IMR-90 (cell line): ENCODE measurements around the gene ZNF775. TPM values are rescaled to one million over a fixed set of nuclear protein-coding genes. Genes with fewer than 3 reads are reported as not detected.
A peak's percentile ranks its signal among the peaks of the same experiment; 100 is the strongest.

Experiments
- ATAC-seq: fragments of 200-7000 bp; cut with Tn5 transposase; 2 replicates; pipeline ENCODE4 v1.9.1; 2020; ENCODE audit warnings: low read depth, mild to moderate bottlenecking, moderate library complexity
- BruUV-seq: library from RNA; stranded (reverse); fragments of 400-500 nt; replicated peaks from 2 replicates; lab custom pipeline; 2021; lab: Mats Ljungman, UMichigan
- CTCF ChIA-PET: fragments of 300-600 bp; formaldehyde crosslinking; extraction: SDS; loops from one replicate; lab custom pipeline; 2021; ENCODE audit warnings: antibody characterized with exemption; lab: Yijun Ruan, JAX
- POLR2A ChIA-PET: fragments of 300-600 bp; sonication (Branson Sonifier 250); formaldehyde crosslinking; loops from one replicate; lab custom pipeline; 2022; ENCODE audit warnings: antibody characterized with exemption; ENCODE audit not compliant: unreplicated experiment; lab: Charles Lee
- DNase-seq: peaks from one replicate; pipeline ENCODE4 v3.0.0; 2013
- H2AFZ ChIP-seq: replicated peaks from 2 replicates; pipeline ENCODE3; 2013; ENCODE audit warnings: low read length, mild to moderate bottlenecking; ENCODE audit not compliant: poor library complexity
- H2AK5ac ChIP-seq: 2 replicates; pipeline ENCODE4 v1.6.1; 2013; ENCODE audit warnings: low read depth, low read length, inconsistent platforms
- H2AK9ac ChIP-seq: replicated peaks from 2 replicates; pipeline ENCODE3; 2013; ENCODE audit warnings: mild to moderate bottlenecking, low read depth, low read length, moderate library complexity; ENCODE audit not compliant: poor library complexity
- H2BK120ac ChIP-seq: 2 replicates; pipeline ENCODE4 v1.6.1; 2013; ENCODE audit warnings: low read depth, low read length, inconsistent platforms
- H2BK15ac ChIP-seq: 3 replicates; pipeline ENCODE4 v1.6.1; 2013; ENCODE audit warnings: low read depth, low read length, inconsistent platforms
- H2BK20ac ChIP-seq: 2 replicates; pipeline ENCODE4 v1.6.1; 2013; ENCODE audit warnings: low read depth, mild to moderate bottlenecking, inconsistent platforms, low read length, moderate library complexity
- H2BK5ac ChIP-seq: 2 replicates; pipeline ENCODE4 v1.6.1; 2013; ENCODE audit warnings: mild to moderate bottlenecking, low read depth, low read length, inconsistent platforms; ENCODE audit not compliant: poor library complexity, severe bottlenecking
- H3K14ac ChIP-seq: replicated peaks from 2 replicates; pipeline ENCODE4 v1.6.1; 2013; ENCODE audit warnings: low read depth, low read length, inconsistent platforms
- H3K18ac ChIP-seq: 2 replicates; pipeline ENCODE4 v1.6.1; 2013; ENCODE audit warnings: low read depth, low read length, control low read depth
- H3K23ac ChIP-seq: 2 replicates; pipeline ENCODE4 v1.6.1; 2013; ENCODE audit warnings: low read depth, low read length, inconsistent platforms
- H3K27ac ChIP-seq: 2 replicates; pipeline ENCODE4 v1.5.1; 2013; ENCODE audit warnings: mild to moderate bottlenecking, control low read depth, low read length; ENCODE audit not compliant: insufficient read depth
- H3K27me3 ChIP-seq: 2 replicates; pipeline ENCODE4 v1.6.1; 2013; ENCODE audit warnings: low read length; ENCODE audit not compliant: control insufficient read depth, insufficient read depth
- H3K36me3 ChIP-seq: 2 replicates; pipeline ENCODE4 v1.6.1; 2013; ENCODE audit warnings: low read length, mixed read lengths; ENCODE audit not compliant: control insufficient read depth, insufficient read depth
- H3K4ac ChIP-seq: 2 replicates; pipeline ENCODE4 v1.6.1; 2013; ENCODE audit warnings: low read depth, low read length, inconsistent platforms
- H3K4me1 ChIP-seq: 2 replicates; pipeline ENCODE4 v1.6.1; 2013; ENCODE audit warnings: low read length, mixed read lengths; ENCODE audit not compliant: control insufficient read depth, insufficient read depth
- H3K4me2 ChIP-seq: 2 replicates; pipeline ENCODE4 v1.6.1; 2013; ENCODE audit warnings: low read depth, mild to moderate bottlenecking, control low read depth, low read length, moderate library complexity
- H3K4me3 ChIP-seq: 2 replicates; pipeline ENCODE4 v1.5.1; 2013; ENCODE audit warnings: low read depth, mild to moderate bottlenecking, control low read depth, low read length, moderate library complexity; ENCODE audit not compliant: insufficient read depth
- H3K56ac ChIP-seq: 2 replicates; pipeline ENCODE4 v1.6.1; 2013; ENCODE audit warnings: low read length, inconsistent platforms; ENCODE audit not compliant: insufficient read depth; ENCODE audit errors: extremely low read depth
- H3K79me1 ChIP-seq, 2 experiments: 2 replicates each; pipeline ENCODE4 v1.6.1; 2013; ENCODE audit warnings: low read length in 2 of 2, inconsistent platforms in 1 of 2, low read depth in 1 of 2
- H3K9ac ChIP-seq: 2 replicates; pipeline ENCODE4 v1.6.1; 2013; ENCODE audit warnings: low read depth, low read length, control low read depth
- H3K9me1 ChIP-seq: 2 replicates; pipeline ENCODE4 v1.6.1; 2013; ENCODE audit warnings: low read length, inconsistent platforms; ENCODE audit not compliant: insufficient read depth
- H3K9me3 ChIP-seq: 2 replicates; pipeline ENCODE4 v1.6.1; 2013; ENCODE audit warnings: low read length; ENCODE audit not compliant: control insufficient read depth, insufficient read depth
- H4K20me1 ChIP-seq: 2 replicates; pipeline ENCODE4 v1.6.1; 2013; ENCODE audit warnings: low read length, inconsistent platforms; ENCODE audit not compliant: insufficient read depth
- H4K5ac ChIP-seq: 2 replicates; pipeline ENCODE4 v1.6.1; 2013; ENCODE audit warnings: mild to moderate bottlenecking, low read depth, low read length, control low read depth
- H4K8ac ChIP-seq, 2 experiments: 2 replicates each; pipeline ENCODE4 v1.6.1; 2013; ENCODE audit warnings: low read depth in 2 of 2, low read length in 2 of 2, control low read depth in 1 of 2, inconsistent platforms in 1 of 2
- H4K91ac ChIP-seq: 2 replicates; pipeline ENCODE4 v1.6.1; 2013; ENCODE audit warnings: low read depth, low read length, inconsistent platforms; ENCODE audit not compliant: insufficient read depth
- BHLHE40 ChIP-seq: fragments of 150-350 bp; IDR thresholded peaks from 2 replicates; pipeline ENCODE4 v1.6.1; 2016; ENCODE audit warnings: mild to moderate bottlenecking, low read depth, low read length
- CEBPB ChIP-seq: IDR thresholded peaks from 2 replicates; pipeline ENCODE4 v1.6.1; 2012; ENCODE audit warnings: low read depth, low read length, improper control_type of control experiment
- CHD1 ChIP-seq: IDR thresholded peaks from 2 replicates; pipeline ENCODE4 v1.6.1; 2012; ENCODE audit warnings: low read depth, low read length, improper control_type of control experiment
- FOS ChIP-seq: fragments of 150-350 bp; IDR thresholded peaks from 2 replicates; pipeline ENCODE4 v1.6.1; 2016; ENCODE audit warnings: low read depth, low read length
- MAFK ChIP-seq: IDR thresholded peaks from 2 replicates; pipeline ENCODE4 v1.6.1; 2012; ENCODE audit warnings: low read depth, low read length, improper control_type of control experiment
- MAZ ChIP-seq: IDR thresholded peaks from 2 replicates; pipeline ENCODE4 v1.6.1; 2012; ENCODE audit warnings: low read depth, mild to moderate bottlenecking, low read length, improper control_type of control experiment, moderate library complexity, borderline replicate concordance
- NFE2L2 ChIP-seq: fragments of 150-350 bp; IDR thresholded peaks from 2 replicates; pipeline ENCODE4 v1.6.1; 2016; ENCODE audit warnings: low read depth, mild to moderate bottlenecking, low read length
- POLR2A ChIP-seq: IDR thresholded peaks from 2 replicates; pipeline ENCODE4 v1.6.1; 2012; ENCODE audit warnings: mild to moderate bottlenecking, low read depth, low read length
- RAD21 ChIP-seq: IDR thresholded peaks from 2 replicates; pipeline ENCODE4 v1.6.1; 2012; ENCODE audit warnings: low read length, improper control_type of control experiment
- RCOR1 ChIP-seq: IDR thresholded peaks from 2 replicates; pipeline ENCODE4 v1.6.1; 2012; ENCODE audit warnings: mild to moderate bottlenecking, low read length, improper control_type of control experiment; ENCODE audit not compliant: insufficient replicate concordance
- RFX5 ChIP-seq: IDR thresholded peaks from 2 replicates; pipeline ENCODE4 v1.8.0; 2012; ENCODE audit warnings: low read depth, mild to moderate bottlenecking, low read length, moderate library complexity
- SMC3 ChIP-seq: fragments of 150-350 bp; IDR thresholded peaks from 2 replicates; pipeline ENCODE4 v1.6.1; 2016; ENCODE audit warnings: low read depth, mild to moderate bottlenecking, antibody characterized with exemption, low read length, moderate library complexity
- USF2 ChIP-seq: fragments of 150-350 bp; IDR thresholded peaks from 2 replicates; pipeline ENCODE4 v1.6.1; 2017; ENCODE audit warnings: mild to moderate bottlenecking, antibody characterized with exemption, low read length, low read depth
- WGBS, 2 experiments: methylation state at CpG; one replicate each; pipeline versions ENCODE4 v1.1.5 to v1.1.7; 2013; ENCODE audit warnings: missing lambda C conversion rate in 2 of 2; ENCODE audit not compliant: insufficient read length in 1 of 2; ENCODE audit errors: extremely low coverage in 2 of 2; 5-methylcytosine and 5-hydroxymethylcytosine counted together
- dilution Hi-C: fragments of 300-500 bp; cut with HindIII; formaldehyde crosslinking; loops from one replicate; pipeline ENCODE4 v1.14.3; 2018; ENCODE audit warnings: low sequenced_read_pairs; ENCODE audit not compliant: unreplicated experiment
- in situ Hi-C: fragments of 300-500 bp; cut with MboI; formaldehyde crosslinking; loops from 3 replicates; pipeline ENCODE4 v1.14.3; 2019; ENCODE audit warnings: low sequenced_read_pairs, inconsistent platforms, mixed read lengths
- intact Hi-C: fragments of 100-400 bp; cut with micrococcal nuclease; formaldehyde crosslinking; loops from 2 replicates; pipeline ENCODE4 v1.10.0; 2022
- polyA plus RNA-seq, 3 experiments: library from polyadenylated mRNA; depleted of rRNA; stranded (reverse); fragments of >200 nt; gene quantifications; 2 replicates each; pipeline ENCODE4 v1.2.3, GENCODE V29; 2012; ENCODE audit warnings: low replicate concordance in 1 of 3
- total RNA-seq: library from RNA; depleted of rRNA; stranded (reverse); fragments of >200 nt; gene quantifications from 2 replicates; pipeline ENCODE4 v1.2.3, GENCODE V29; 2012
- TF ChIP-seq, protein P1 (sequence below): fragments of 150-350 bp; IDR thresholded peaks from 2 replicates; pipeline ENCODE4 v1.6.1; 2016; ENCODE audit warnings: low read depth, mild to moderate bottlenecking, low read length, moderate library complexity, borderline replicate concordance
- TF ChIP-seq, protein P2 (sequence below): conservative IDR thresholded peaks from 2 replicates; pipeline ENCODE4 v1.5.1; 2012; ENCODE audit warnings: mild to moderate bottlenecking, low read depth, low read length, improper control_type of control experiment

Gene ZNF775
- total and polyA plus RNA-seq, 2 of the 4 experiments (the other 2 are of a cell fraction): 1.4 to 2.6 TPM

DNA sequence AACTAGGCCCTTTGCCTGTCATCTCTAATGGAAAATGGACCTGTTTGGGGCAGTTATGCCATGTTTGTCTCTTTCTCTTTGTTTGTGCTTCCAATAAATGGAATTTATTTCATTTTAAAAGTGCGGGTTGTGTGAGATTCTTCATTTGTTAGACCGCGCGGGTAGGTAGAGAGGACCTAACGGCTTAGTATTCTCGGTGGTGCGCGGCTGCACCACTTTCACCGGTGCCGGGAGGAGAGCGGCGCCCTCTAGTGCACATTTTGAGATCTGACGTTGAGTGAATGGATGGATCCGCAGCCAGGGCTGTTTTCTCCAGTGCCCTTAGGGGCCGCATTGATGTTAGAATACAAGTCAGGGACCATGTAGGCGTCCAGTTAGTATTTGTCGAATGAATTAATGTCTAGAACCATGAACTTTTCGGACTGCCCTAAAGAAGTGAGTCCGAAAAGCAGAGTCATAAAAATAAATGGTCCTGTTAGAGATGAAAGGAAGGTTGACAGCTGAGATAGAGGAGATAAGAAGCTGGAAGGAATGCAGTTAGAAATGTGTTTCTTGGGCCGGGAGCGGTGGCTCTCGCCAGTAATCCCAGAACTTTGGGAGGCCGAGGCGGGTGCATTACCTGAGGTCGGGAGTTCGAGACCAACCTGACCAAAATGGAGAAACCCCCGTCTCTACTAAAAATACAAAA lies 42.0 kb downstream of the ZNF775 start:
- H3K14ac ChIP-seq: no peak overlapping the region
- no peaks in the 10 kb centered on the region for H3K36me3 ChIP-seq
- H2BK20ac ChIP-seq: no peak overlapping the region
- no peak overlapping the region for H3K9ac ChIP-seq
- BruUV-seq: no TSS peak
- no peak overlapping the region for H4K5ac ChIP-seq
- H3K4me3 ChIP-seq: no peak overlapping the region
- H3K79me1 ChIP-seq: no peaks in the 10 kb centered on the region
- intact Hi-C loops (loop anchor here (1.0 to 2.0 kb wide), 3 partner anchors 42 to 135 kb away; partner anchors contain the start of gene ZNF775), dilution Hi-C loops (no loop called here), in situ Hi-C loops (loop anchor here (25.0 kb wide), 2 partner anchors 559 to 566 kb away; partner anchors contain the start of genes ATP6V0E2, KCNH2 and NOS3)
- H3K4me1 ChIP-seq: no peaks in the 10 kb centered on the region
- DNase-seq (peak; percentile 58), ATAC-seq (peak; percentile 99)
- H3K4ac ChIP-seq: no peak overlapping the region
- H4K20me1 ChIP-seq: no peaks in the 10 kb centered on the region
- no peaks in the 10 kb centered on the region for H3K9me3 ChIP-seq
- H3K23ac ChIP-seq: no peak overlapping the region
- no peak overlapping the region for H3K27ac ChIP-seq
- no peak overlapping the region for H2AK5ac ChIP-seq
- H4K8ac ChIP-seq: no peak overlapping the region
- POLR2A ChIA-PET: no interaction called here
- no peak overlapping the region for H3K56ac ChIP-seq
- H2AFZ ChIP-seq: peak overlapping the region; percentile 29
- H3K27me3 ChIP-seq: no peaks in the 10 kb centered on the region
- no peak overlapping the region for H2AK9ac ChIP-seq
- no peaks in the 10 kb centered on the region for H3K9me1 ChIP-seq
- no peak overlapping the region for H2BK15ac ChIP-seq
- no peak overlapping the region for H2BK5ac ChIP-seq
- WGBS, 2 experiments: 3% methylated on average over 14 of the region's 27 CpGs; no CpG with 5 or more reads in 1 of the 2 experiments
- CTCF ChIA-PET: interaction anchor here (0.6 to 1.0 kb wide), 2 partner anchors 15 to 24 kb away, joined by 3 to 4 read pairs; no protein-coding TSS in a partner anchor
- H3K4me2 ChIP-seq: no peak overlapping the region
- no peak overlapping the region for H2BK120ac ChIP-seq
- no peak overlapping the region for H3K18ac ChIP-seq
- H4K91ac ChIP-seq: no peak overlapping the region
- TF ChIP-seq SMC3 (peak; percentile 88), CEBPB (no peak), MAZ (no peak), FOS (no peak), RAD21 (peak; percentile 86), RCOR1 (no peak), BHLHE40 (no peak), MAFK (no peak), POLR2A (no peak), RFX5 (no peak), CHD1 (no peak), USF2 (no peak), NFE2L2 (no peak)
- TF ChIP-seq, protein P1, sequence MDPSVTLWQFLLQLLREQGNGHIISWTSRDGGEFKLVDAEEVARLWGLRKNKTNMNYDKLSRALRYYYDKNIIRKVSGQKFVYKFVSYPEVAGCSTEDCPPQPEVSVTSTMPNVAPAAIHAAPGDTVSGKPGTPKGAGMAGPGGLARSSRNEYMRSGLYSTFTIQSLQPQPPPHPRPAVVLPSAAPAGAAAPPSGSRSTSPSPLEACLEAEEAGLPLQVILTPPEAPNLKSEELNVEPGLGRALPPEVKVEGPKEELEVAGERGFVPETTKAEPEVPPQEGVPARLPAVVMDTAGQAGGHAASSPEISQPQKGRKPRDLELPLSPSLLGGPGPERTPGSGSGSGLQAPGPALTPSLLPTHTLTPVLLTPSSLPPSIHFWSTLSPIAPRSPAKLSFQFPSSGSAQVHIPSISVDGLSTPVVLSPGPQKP: no peak
- TF ChIP-seq, protein P2, sequence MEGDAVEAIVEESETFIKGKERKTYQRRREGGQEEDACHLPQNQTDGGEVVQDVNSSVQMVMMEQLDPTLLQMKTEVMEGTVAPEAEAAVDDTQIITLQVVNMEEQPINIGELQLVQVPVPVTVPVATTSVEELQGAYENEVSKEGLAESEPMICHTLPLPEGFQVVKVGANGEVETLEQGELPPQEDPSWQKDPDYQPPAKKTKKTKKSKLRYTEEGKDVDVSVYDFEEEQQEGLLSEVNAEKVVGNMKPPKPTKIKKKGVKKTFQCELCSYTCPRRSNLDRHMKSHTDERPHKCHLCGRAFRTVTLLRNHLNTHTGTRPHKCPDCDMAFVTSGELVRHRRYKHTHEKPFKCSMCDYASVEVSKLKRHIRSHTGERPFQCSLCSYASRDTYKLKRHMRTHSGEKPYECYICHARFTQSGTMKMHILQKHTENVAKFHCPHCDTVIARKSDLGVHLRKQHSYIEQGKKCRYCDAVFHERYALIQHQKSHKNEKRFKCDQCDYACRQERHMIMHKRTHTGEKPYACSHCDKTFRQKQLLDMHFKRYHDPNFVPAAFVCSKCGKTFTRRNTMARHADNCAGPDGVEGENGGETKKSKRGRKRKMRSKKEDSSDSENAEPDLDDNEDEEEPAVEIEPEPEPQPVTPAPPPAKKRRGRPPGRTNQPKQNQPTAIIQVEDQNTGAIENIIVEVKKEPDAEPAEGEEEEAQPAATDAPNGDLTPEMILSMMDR: peak; percentile 79
